Osteoblast (primary cell): ENCODE measurements around the gene IL5RA. TPM values are rescaled to one million over a fixed set of nuclear protein-coding genes. Genes with fewer than 3 reads are reported as not detected.

Experiments
- DNase-seq: peaks from one replicate; pipeline ENCODE4 v3.0.0; 2011; ENCODE audit warnings: low spot score, mixed read lengths; ENCODE audit not compliant: insufficient read length; ENCODE audit errors: missing footprints
- H2AFZ ChIP-seq: 2 replicates; pipeline ENCODE4 v1.6.0; 2011; ENCODE audit warnings: mild to moderate bottlenecking, low read length
- H3K27ac ChIP-seq: 2 replicates; pipeline ENCODE4 v1.5.1; 2011; ENCODE audit warnings: mild to moderate bottlenecking, low read depth, low read length, moderate library complexity
- H3K27me3 ChIP-seq: 2 replicates; pipeline ENCODE4 v1.6.0; 2012; ENCODE audit warnings: mild to moderate bottlenecking, control low read depth, inconsistent platforms, low read length, moderate library complexity; ENCODE audit not compliant: insufficient read depth
- H3K36me3 ChIP-seq: 2 replicates; pipeline ENCODE4 v1.5.1; 2011; ENCODE audit warnings: mild to moderate bottlenecking, low read length, control low read depth, moderate library complexity; ENCODE audit not compliant: insufficient read depth
- H3K4me1 ChIP-seq: 2 replicates; pipeline ENCODE4 v1.5.1; 2011; ENCODE audit warnings: mild to moderate bottlenecking, low read length, control low read depth, moderate library complexity; ENCODE audit not compliant: insufficient read depth
- H3K4me2 ChIP-seq: 2 replicates; pipeline ENCODE4 v1.6.0; 2011; ENCODE audit warnings: mild to moderate bottlenecking, low read length; ENCODE audit not compliant: insufficient read depth
- H3K4me3 ChIP-seq: fragments of 200-600 bp; sonication (generic); 3 replicates; pipeline ENCODE4 v1.5.1; 2012; ENCODE audit warnings: mild to moderate bottlenecking, low read length, inconsistent platforms; ENCODE audit not compliant: insufficient read depth
- H3K79me2 ChIP-seq: 2 replicates; pipeline ENCODE4 v1.6.0; 2012; ENCODE audit warnings: mild to moderate bottlenecking, low read length, control low read depth, inconsistent platforms; ENCODE audit not compliant: insufficient read depth
- H3K9me3 ChIP-seq: 2 replicates; pipeline ENCODE4 v1.5.1; 2011; ENCODE audit warnings: low read depth, low read length, control low read depth
- H4K20me1 ChIP-seq: 2 replicates; pipeline ENCODE4 v1.6.0; 2012; ENCODE audit warnings: mild to moderate bottlenecking, low read length, control low read depth; ENCODE audit not compliant: insufficient read depth
- total RNA-seq: library from RNA; depleted of rRNA; stranded (reverse); fragments of >200 nt; gene quantifications from 2 replicates; pipeline ENCODE4 v1.2.3, GENCODE V29; 2012
- TF ChIP-seq, protein P1 (sequence below): IDR thresholded peaks from 2 replicates; pipeline ENCODE4 v1.5.1; 2011; ENCODE audit warnings: mild to moderate bottlenecking, low read depth, low read length, moderate library complexity; ENCODE audit errors: extremely low read depth

Gene IL5RA
- total RNA-seq, 1 donor: not detected

DNA sequence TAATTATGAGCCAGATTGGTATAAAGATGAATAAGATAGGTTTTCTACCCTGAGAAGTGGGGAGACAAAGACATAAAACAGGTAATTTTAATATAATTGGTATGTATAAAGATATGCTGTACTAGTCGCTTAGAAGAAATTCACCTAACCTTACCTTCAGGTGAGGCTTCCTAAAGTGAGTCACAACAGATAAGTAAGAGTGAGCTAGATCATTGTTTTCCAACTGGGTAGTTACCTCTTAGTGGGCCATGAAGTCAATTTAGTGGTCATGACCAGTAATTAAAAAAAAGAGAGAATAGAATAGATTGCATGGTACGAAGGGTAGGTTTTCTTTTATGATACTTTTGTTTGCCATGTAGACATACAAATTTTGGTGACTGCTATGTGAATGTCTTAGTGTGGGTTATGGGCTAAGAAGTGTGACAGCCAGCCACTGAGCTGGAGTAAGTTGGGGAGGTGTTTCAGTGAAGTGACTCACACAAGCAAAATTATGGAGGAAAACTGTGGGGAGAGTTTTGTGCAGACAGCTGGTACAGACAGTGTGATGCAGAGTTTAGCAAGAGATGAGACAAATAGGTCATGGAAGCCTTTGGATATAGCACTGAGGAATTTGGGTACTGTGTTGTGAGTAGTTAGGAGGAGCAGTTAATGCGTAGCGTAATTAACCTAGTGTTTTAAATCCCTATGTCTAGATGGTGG is 24.7 kb upstream of the IL5RA start:
- TF ChIP-seq, protein P1, sequence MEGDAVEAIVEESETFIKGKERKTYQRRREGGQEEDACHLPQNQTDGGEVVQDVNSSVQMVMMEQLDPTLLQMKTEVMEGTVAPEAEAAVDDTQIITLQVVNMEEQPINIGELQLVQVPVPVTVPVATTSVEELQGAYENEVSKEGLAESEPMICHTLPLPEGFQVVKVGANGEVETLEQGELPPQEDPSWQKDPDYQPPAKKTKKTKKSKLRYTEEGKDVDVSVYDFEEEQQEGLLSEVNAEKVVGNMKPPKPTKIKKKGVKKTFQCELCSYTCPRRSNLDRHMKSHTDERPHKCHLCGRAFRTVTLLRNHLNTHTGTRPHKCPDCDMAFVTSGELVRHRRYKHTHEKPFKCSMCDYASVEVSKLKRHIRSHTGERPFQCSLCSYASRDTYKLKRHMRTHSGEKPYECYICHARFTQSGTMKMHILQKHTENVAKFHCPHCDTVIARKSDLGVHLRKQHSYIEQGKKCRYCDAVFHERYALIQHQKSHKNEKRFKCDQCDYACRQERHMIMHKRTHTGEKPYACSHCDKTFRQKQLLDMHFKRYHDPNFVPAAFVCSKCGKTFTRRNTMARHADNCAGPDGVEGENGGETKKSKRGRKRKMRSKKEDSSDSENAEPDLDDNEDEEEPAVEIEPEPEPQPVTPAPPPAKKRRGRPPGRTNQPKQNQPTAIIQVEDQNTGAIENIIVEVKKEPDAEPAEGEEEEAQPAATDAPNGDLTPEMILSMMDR: no peak
- DNase-seq: no peak
- Histone ChIP-seq H3K27me3 (no peaks in the 10 kb centered on the region), H3K79me2 (peaks cover 64% of the 10 kb centered on the region), H2AFZ (no peak overlapping the region), H3K36me3 (peaks cover 44% of the 10 kb centered on the region), H3K9me3 (no peaks in the 10 kb centered on the region), H3K27ac (no peak overlapping the region), H4K20me1 (peaks cover 21% of the 10 kb centered on the region), H3K4me1 (no peaks in the 10 kb centered on the region), H3K4me2 (no peak overlapping the region), H3K4me3 (no peak overlapping the region)

DNA sequence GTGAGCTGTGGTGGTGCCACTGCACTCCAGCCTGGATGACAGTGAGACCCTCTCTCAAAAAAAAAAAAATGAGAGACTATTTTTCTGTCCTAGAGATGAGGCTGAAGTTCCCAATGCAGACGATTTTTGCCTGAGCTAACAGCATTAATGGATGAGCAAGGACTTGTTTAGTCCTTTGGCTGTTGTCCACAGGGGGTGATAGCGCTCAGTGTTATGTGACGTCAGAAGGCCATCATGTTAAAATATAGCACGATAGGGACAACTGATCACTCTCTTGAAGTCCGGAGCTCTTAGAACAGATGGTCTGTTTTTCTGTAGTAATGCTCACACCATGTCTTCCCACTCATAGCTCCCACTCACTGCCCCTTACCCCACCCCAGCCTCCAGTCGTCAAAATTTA is 23.3 kb upstream of the IL5RA start:
- TF ChIP-seq, protein P1: no peak
- H3K4me2 ChIP-seq: no peak overlapping the region
- no peaks in the 10 kb centered on the region for H3K27me3 ChIP-seq
- H3K4me3 ChIP-seq: no peak overlapping the region
- H2AFZ ChIP-seq: no peak overlapping the region
- peaks cover 42% of the 10 kb centered on the region for H3K36me3 ChIP-seq
- no peaks in the 10 kb centered on the region for H3K9me3 ChIP-seq
- no peak overlapping the region for H3K27ac ChIP-seq
- no peak for DNase-seq
- peaks cover 72% of the 10 kb centered on the region for H3K79me2 ChIP-seq
- H3K4me1 ChIP-seq: no peaks in the 10 kb centered on the region
- peaks cover 21% of the 10 kb centered on the region for H4K20me1 ChIP-seq

DNA sequence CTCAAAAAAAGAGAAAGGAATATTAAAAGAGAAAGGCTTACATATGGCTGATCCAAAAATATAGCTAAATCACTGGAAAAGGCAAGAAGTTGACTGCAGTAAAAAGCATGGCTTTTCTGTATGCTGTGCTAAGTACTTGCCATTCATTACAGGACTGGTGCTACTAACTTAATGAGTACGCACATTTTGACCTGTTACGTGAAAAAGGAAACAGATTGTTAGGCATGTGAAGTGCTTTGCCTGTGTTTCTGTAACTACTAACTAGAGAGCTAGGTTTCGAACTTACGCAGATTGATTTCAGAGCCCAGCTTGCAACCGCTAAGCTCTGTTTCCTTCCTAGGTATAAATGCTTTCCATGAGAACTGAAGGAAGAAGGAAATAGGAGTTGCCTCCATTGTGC is 19.4 kb upstream of the IL5RA start:
- H3K4me1 ChIP-seq: peaks cover 10% of the 10 kb centered on the region
- TF ChIP-seq, protein P1: no peak
- H3K79me2 ChIP-seq: peaks cover 56% of the 10 kb centered on the region
- no peak overlapping the region for H3K4me2 ChIP-seq
- DNase-seq: no peak
- H3K9me3 ChIP-seq: no peaks in the 10 kb centered on the region
- no peaks in the 10 kb centered on the region for H4K20me1 ChIP-seq
- H3K27ac ChIP-seq: no peak overlapping the region
- peaks cover 30% of the 10 kb centered on the region for H3K36me3 ChIP-seq
- H2AFZ ChIP-seq: no peak overlapping the region
- H3K4me3 ChIP-seq: no peak overlapping the region
- H3K27me3 ChIP-seq: no peaks in the 10 kb centered on the region

DNA sequence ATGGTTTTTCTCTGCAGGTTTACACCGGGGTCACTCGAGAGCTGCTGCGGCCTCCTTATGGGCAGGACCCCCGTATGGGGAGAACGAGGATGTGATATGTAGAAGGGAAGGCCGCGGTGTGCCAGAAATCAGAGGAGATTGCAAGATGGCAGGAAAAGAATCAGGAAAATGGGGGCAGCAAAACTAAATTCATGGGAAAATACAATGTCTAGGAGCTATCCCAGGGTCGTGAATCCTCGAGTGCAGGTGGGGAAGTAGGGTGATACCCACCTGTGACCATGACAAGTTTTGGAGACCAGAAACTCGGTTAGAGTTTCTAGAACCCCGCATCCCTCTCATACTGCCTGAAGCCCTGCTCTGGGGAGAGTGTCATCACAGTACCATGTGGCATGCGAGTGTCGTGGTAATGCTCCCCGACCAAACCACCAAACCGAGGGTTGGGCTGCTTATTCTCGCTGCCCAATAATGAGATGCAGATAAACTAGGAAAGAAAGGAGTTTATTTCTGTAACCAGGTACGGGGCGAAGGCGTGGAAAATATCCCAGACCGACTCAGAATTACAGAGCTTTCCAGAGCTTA is 17.3 kb upstream of the IL5RA start:
- Histone ChIP-seq H3K4me1 (peaks cover 10% of the 10 kb centered on the region), H2AFZ (peak overlapping the region; percentile 90), H3K36me3 (peaks cover 26% of the 10 kb centered on the region), H3K9me3 (no peaks in the 10 kb centered on the region), H3K27me3 (no peaks in the 10 kb centered on the region), H3K4me3 (peak overlapping the region; percentile 76), H3K4me2 (peak overlapping the region; percentile 87), H3K27ac (peak overlapping the region; percentile 97), H3K79me2 (peaks cover 38% of the 10 kb centered on the region), H4K20me1 (no peaks in the 10 kb centered on the region)
- peak; percentile 53 for DNase-seq
- TF ChIP-seq, protein P1: no peak
